HG03280 (cell line): ENCODE results near the gene NCKAP5.

Experiments used
- ATAC-seq: cut with Tn5 transposase; IDR thresholded peaks from one replicate; pipeline ENCODE4 v1.9.1; 2021; ENCODE audit warnings: mild to moderate bottlenecking, moderate library complexity; ENCODE audit not compliant: unreplicated experiment

NCKAP5 gene

GRCh38 chr2:132911726-132912724 lies 656.2 kb downstream of the NCKAP5 start:
- no peak for ATAC-seq

- no peak for ATAC-seq
These were observed 657.8 kb downstream of the NCKAP5 start for GRCh38 chr2:132910432-132910831.

- ATAC-seq: no peak
These were observed 658.8 kb downstream of the NCKAP5 start for GRCh38 chr2:132909427-132909826.

- ATAC-seq: no peak
These were observed 664.0 kb downstream of the NCKAP5 start for GRCh38 chr2:132904142-132904842.

GRCh38 chr2:132902626-132903025 lies 665.6 kb downstream of the NCKAP5 start:
- no peak for ATAC-seq

- no peak for ATAC-seq
These were observed 666.6 kb downstream of the NCKAP5 start for GRCh38 chr2:132901661-132902060.

GRCh38 chr2:132897111-132897510 lies 671.2 kb downstream of the NCKAP5 start:
- no peak for ATAC-seq

GRCh38 chr2:132896073-132896472 lies 672.2 kb downstream of the NCKAP5 start:
- ATAC-seq: no peak

- no peak for ATAC-seq
These were observed 676.8 kb downstream of the NCKAP5 start for GRCh38 chr2:132891498-132891897.

- ATAC-seq: no peak
These were observed 681.7 kb downstream of the NCKAP5 start for GRCh38 chr2:132886574-132886973.

GRCh38 chr2:132884705-132885104 lies 683.6 kb downstream of the NCKAP5 start:
- ATAC-seq: no peak

GRCh38 chr2:132884292-132884691 lies 684.0 kb downstream of the NCKAP5 start:
- no peak for ATAC-seq

GRCh38 chr2:132883430-132883829 lies 684.8 kb downstream of the NCKAP5 start:
- ATAC-seq: no peak

- no peak for ATAC-seq
These were observed 686.7 kb downstream of the NCKAP5 start for GRCh38 chr2:132881546-132881945.

- ATAC-seq: no peak
These were observed 690.3 kb downstream of the NCKAP5 start for GRCh38 chr2:132877923-132878322.

- no peak for ATAC-seq
These were observed 691.4 kb downstream of the NCKAP5 start for GRCh38 chr2:132876745-132877391.

- ATAC-seq: no peak
These were observed 693.1 kb downstream of the NCKAP5 start for GRCh38 chr2:132875193-132875592.

- ATAC-seq: no peak
These were observed 694.5 kb downstream of the NCKAP5 start for GRCh38 chr2:132873738-132874137.

GRCh38 chr2:132871831-132872230 lies 696.4 kb downstream of the NCKAP5 start:
- no peak for ATAC-seq

- no peak for ATAC-seq
These were observed 704.3 kb downstream of the NCKAP5 start for GRCh38 chr2:132863961-132864360.

GRCh38 chr2:132860220-132860619 lies 708.0 kb downstream of the NCKAP5 start:
- no peak for ATAC-seq
